Body of pancreas (tissue), 4 donors: Measurements from ENCODE around the gene SETBP1. TPM values are rescaled to one million over a fixed set of nuclear protein-coding genes. Genes with fewer than 3 reads are reported as not detected.
"Not testable (repeated sequence)": the region's sequence is repeated elsewhere in the genome, so short reads cannot be mapped to it uniquely, and the experiment has no call there.

Experiments used
- ATAC-seq: fragments of 150-250 bp; one replicate; pipeline ENCODE4 v1.9.1; 2016
- DNase-seq, 4 donors: peaks; one replicate each; pipeline ENCODE4 v3.0.0-alpha.2; 2019
- H3K27ac ChIP-seq, 4 donors: fragments of 200-600 bp; sonication (generic); 1 replicate in 3 of 4; 2 replicates in 1 of 4; pipeline versions ENCODE4 v1.5.1 to v1.6.1; 2016 to 2019; ENCODE audit warnings: mild to moderate bottlenecking in 1 of 4, mixed read lengths in 1 of 4, moderate library complexity in 1 of 4
- H3K27me3 ChIP-seq, 2 donors: fragments of 200-600 bp; sonication (generic); one replicate each; pipeline ENCODE4 v1.6.0; 2016; ENCODE audit warnings: mild to moderate bottlenecking in 1 of 2
- H3K36me3 ChIP-seq, 2 donors: fragments of 200-600 bp; sonication (generic); replicated peaks in 1 of 2; 2 replicates each; pipeline ENCODE4 v1.5.1; 2016; ENCODE audit warnings: low read depth in 2 of 2; ENCODE audit not compliant: insufficient read depth in 1 of 2
- H3K4me1 ChIP-seq: fragments of 200-600 bp; sonication (generic); one replicate; pipeline ENCODE4 v1.6.0; 2016
- H3K4me3 ChIP-seq, 2 donors: fragments of 200-600 bp; sonication (generic); 1 replicate in 1 of 2; 2 replicates in 1 of 2; pipeline ENCODE4 v1.5.1; 2016 to 2019
- H3K9me3 ChIP-seq, 3 donors: fragments of 200-600 bp; sonication (generic); 1 replicate in 2 of 3; 2 replicates in 1 of 3; pipeline ENCODE4 v1.5.1; 2016
- CTCF ChIP-seq, 7 experiments: fragments of 450-650 bp in 4 of 7; fragments of 200-600 bp in 3 of 7; sonication (generic) in 3 of 7; IDR thresholded peaks; one replicate each; pipeline ENCODE4 v1.5.1; 2016 to 2019; ENCODE audit warnings: antibody characterized with exemption in 7 of 7
- POLR2A ChIP-seq, 3 donors: fragments of 450-650 bp; IDR thresholded peaks; one replicate each; pipeline ENCODE4 v1.6.1; 2016; ENCODE audit warnings: antibody characterized with exemption in 3 of 3, mild to moderate bottlenecking in 2 of 3
- WGBS, 2 donors: methylation state at CpG; one replicate each; pipeline ENCODE4 v1.1.5; 2017; 5-methylcytosine and 5-hydroxymethylcytosine counted together
- intact Hi-C: fragments of 100-400 bp; cut with DNase I; formaldehyde crosslinking; loops from one replicate; pipeline ENCODE4 v1.15.1; 2023
- total RNA-seq, 2 donors: library from RNA; depleted of rRNA; stranded (reverse); fragments of >200 nt; gene quantifications; one replicate each; pipeline ENCODE4 v1.1.0, GENCODE V29; 2016

The SETBP1 gene
- total RNA-seq, 2 donors from 2014 or later: 23.6 to 37.2 TPM

- H3K27ac ChIP-seq: no peak overlapping the region
- no peaks in the 10 kb centered on the region for H3K36me3 ChIP-seq
- H3K4me1 ChIP-seq: peaks cover 27% of the 10 kb centered on the region
- H3K27me3 ChIP-seq: no peaks in the 10 kb centered on the region
- intact Hi-C loops: no loop called here
- TF ChIP-seq POLR2A (IDR thresholded peaks at IDR 0.05) (no peak), CTCF (IDR thresholded peaks at IDR 0.05) (no peak)
- no peaks in the 10 kb centered on the region for H3K9me3 ChIP-seq
- peak; percentile 51 for ATAC-seq
- no peak overlapping the region for H3K4me3 ChIP-seq
- 83 to 95% methylated on average over 7 of the region's 7 CpGs for WGBS, 2 donors
- peak in 1 of 4 donors; percentile 32 for DNase-seq
Measured at GRCh38 chr18:44715245-44715644, 34.6 kb downstream of the SETBP1 start.

GRCh38 chr18:44715842-44716241 is 35.2 kb downstream of the SETBP1 start:
- WGBS, 2 donors: 65 to 84% methylated on average over 6 of the region's 6 CpGs
- DNase-seq (no peak), ATAC-seq (no peak)
- peaks cover 27% of the 10 kb centered on the region for H3K4me1 ChIP-seq
- H3K9me3 ChIP-seq: no peaks in the 10 kb centered on the region
- no peaks in the 10 kb centered on the region for H3K36me3 ChIP-seq
- intact Hi-C loops: no loop called here
- no peak for TF ChIP-seq CTCF (IDR thresholded peaks at IDR 0.05)
- TF ChIP-seq POLR2A (IDR thresholded peaks at IDR 0.05): no peak
- no peaks in the 10 kb centered on the region for H3K27me3 ChIP-seq
- no peak overlapping the region for H3K4me3 ChIP-seq
- no peak overlapping the region for H3K27ac ChIP-seq

- ATAC-seq (no peak), DNase-seq (no peak)
- H3K27me3 ChIP-seq: no peaks in the 10 kb centered on the region
- H3K27ac ChIP-seq: no peak overlapping the region
- TF ChIP-seq POLR2A (IDR thresholded peaks at IDR 0.05) (no peak), CTCF (IDR thresholded peaks at IDR 0.05) (no peak)
- H3K36me3 ChIP-seq: no peaks in the 10 kb centered on the region
- peaks cover 23% of the 10 kb centered on the region for H3K4me1 ChIP-seq
- WGBS, 2 donors: 92 to 93% methylated on average over 5 of the region's 5 CpGs
- no peak overlapping the region for H3K4me3 ChIP-seq
- no peaks in the 10 kb centered on the region for H3K9me3 ChIP-seq
- intact Hi-C loops: no loop called here
Measured at GRCh38 chr18:44716697-44717163, 36.0 kb downstream of the SETBP1 start.

GRCh38 chr18:44719519-44720060 is 38.9 kb downstream of the SETBP1 start:
- intact Hi-C loops: no loop called here
- Histone ChIP-seq H3K27me3 (no peaks in the 10 kb centered on the region), H3K9me3 (no peaks in the 10 kb centered on the region), H3K4me3 (no peak overlapping the region), H3K27ac (no peak overlapping the region), H3K4me1 (peaks cover 17% of the 10 kb centered on the region), H3K36me3 (no peaks in the 10 kb centered on the region)
- no peak for TF ChIP-seq CTCF (IDR thresholded peaks at IDR 0.05)
- no peak for ATAC-seq
- WGBS, 2 donors: 89 to 93% methylated on average over 3 of the region's 3 CpGs
- DNase-seq: no peak

GRCh38 chr18:44721748-44722147 is 41.1 kb downstream of the SETBP1 start:
- DNase-seq, H3K27me3 ChIP-seq, H3K4me3 ChIP-seq, ATAC-seq, H3K9me3 ChIP-seq, H3K36me3 ChIP-seq, intact Hi-C loops, H3K27ac ChIP-seq: not testable (repeated sequence)
- peaks cover 29% of the 10 kb centered on the region for H3K4me1 ChIP-seq
- 73 to 77% methylated on average over 3 of the region's 3 CpGs for WGBS, 2 donors
